H9 (cell line): Measurements from ENCODE around the gene PIK3C2A. TPM values are rescaled to one million over a fixed set of nuclear protein-coding genes. Genes with fewer than 3 reads are reported as not detected.
A peak's percentile ranks its signal among the peaks of the same experiment; 100 is the strongest.

Experiments
- DNase-seq: peaks from one replicate; pipeline ENCODE4 v3.0.0-alpha.2; 2017
- H2AFZ ChIP-seq: one replicate; pipeline ENCODE4 v1.6.1; 2013; ENCODE audit warnings: mild to moderate bottlenecking, low read length, control low read depth, moderate library complexity
- H2AK5ac ChIP-seq: 2 replicates; pipeline ENCODE4 v1.6.1; 2013; ENCODE audit warnings: low read length, control low read depth, mixed read lengths; ENCODE audit not compliant: insufficient read length
- H2BK120ac ChIP-seq: one replicate; pipeline ENCODE4 v1.6.1; 2013; ENCODE audit warnings: low read depth, mild to moderate bottlenecking, low read length, control low read depth, inconsistent platforms; ENCODE audit not compliant: poor library complexity, severe bottlenecking
- H2BK12ac ChIP-seq: 2 replicates; pipeline ENCODE4 v1.6.1; 2013; ENCODE audit warnings: low read length, control low read depth, mixed read lengths, low read depth; ENCODE audit not compliant: insufficient read length
- H2BK15ac ChIP-seq: 2 replicates; pipeline ENCODE4 v1.6.1; 2013; ENCODE audit warnings: low read depth, low read length, control low read depth
- H2BK20ac ChIP-seq: one replicate; pipeline ENCODE4 v1.6.1; 2013; ENCODE audit warnings: low read depth, mild to moderate bottlenecking, low read length, control low read depth, inconsistent platforms; ENCODE audit not compliant: poor library complexity, severe bottlenecking
- H2BK5ac ChIP-seq: 2 replicates; pipeline ENCODE4 v1.6.1; 2013; ENCODE audit warnings: low read length, control low read depth, mixed read lengths; ENCODE audit not compliant: insufficient read length
- H3K14ac ChIP-seq: 2 replicates; pipeline ENCODE4 v1.6.1; 2013; ENCODE audit warnings: low read length, control low read depth; ENCODE audit not compliant: insufficient read depth
- H3K18ac ChIP-seq: 2 replicates; pipeline ENCODE4 v1.6.1; 2013; ENCODE audit warnings: low read depth, mild to moderate bottlenecking, mixed read lengths, low read length, control low read depth; ENCODE audit not compliant: insufficient read length
- H3K23ac ChIP-seq: 2 replicates; pipeline ENCODE4 v1.6.1; 2013; ENCODE audit warnings: low read length, control low read depth, mixed read lengths, low read depth; ENCODE audit not compliant: insufficient read length
- H3K23me2 ChIP-seq: 2 replicates; pipeline ENCODE4 v1.6.1; 2013; ENCODE audit warnings: low read depth, mild to moderate bottlenecking, mixed read lengths, low read length, control low read depth; ENCODE audit not compliant: insufficient read length, poor library complexity, severe bottlenecking
- H3K27ac ChIP-seq: 2 replicates; pipeline ENCODE4 v1.5.1; 2013; ENCODE audit warnings: low read length, control low read depth, mixed read lengths, low read depth; ENCODE audit not compliant: insufficient read length
- H3K27me3 ChIP-seq: 2 replicates; pipeline ENCODE4 v1.6.1; 2013; ENCODE audit warnings: low read length, control low read depth, inconsistent platforms; ENCODE audit not compliant: insufficient read depth
- H3K4ac ChIP-seq: 2 replicates; pipeline ENCODE4 v1.6.1; 2013; ENCODE audit warnings: low read depth, mild to moderate bottlenecking, control low read depth, inconsistent platforms, low read length, moderate library complexity
- H3K4me1 ChIP-seq: 2 replicates; pipeline ENCODE4 v1.6.1; 2013; ENCODE audit warnings: low read length, control low read depth, inconsistent platforms; ENCODE audit not compliant: insufficient read depth
- H3K4me2 ChIP-seq: 2 replicates; pipeline ENCODE4 v1.6.1; 2013; ENCODE audit warnings: low read length, control low read depth, mixed read lengths; ENCODE audit not compliant: insufficient read length, insufficient read depth
- H3K56ac ChIP-seq: 2 replicates; pipeline ENCODE4 v1.6.1; 2013; ENCODE audit warnings: low read depth, mild to moderate bottlenecking, mixed read lengths, low read length, control low read depth; ENCODE audit not compliant: insufficient read length
- H3K79me1 ChIP-seq: 2 replicates; pipeline ENCODE4 v1.6.1; 2013; ENCODE audit warnings: low read depth, mild to moderate bottlenecking, moderate library complexity, low read length, control low read depth, inconsistent platforms; ENCODE audit not compliant: insufficient read depth, poor library complexity, severe bottlenecking
- H3K79me2 ChIP-seq: 2 replicates; pipeline ENCODE4 v1.6.1; 2013; ENCODE audit warnings: low read length, control low read depth, inconsistent platforms; ENCODE audit not compliant: insufficient read depth
- H3K9ac ChIP-seq: 2 replicates; pipeline ENCODE4 v1.6.1; 2013; ENCODE audit warnings: low read length, control low read depth, mixed read lengths; ENCODE audit not compliant: insufficient read length; ENCODE audit errors: extremely low read depth
- H3K9me3 ChIP-seq: one replicate; pipeline ENCODE4 v1.6.1; 2013; ENCODE audit warnings: low read depth, low read length, inconsistent platforms; ENCODE audit not compliant: control insufficient read depth
- H3T11ph ChIP-seq: one replicate; pipeline ENCODE4 v1.6.1; 2013; ENCODE audit warnings: mild to moderate bottlenecking, low read length, control low read depth, inconsistent platforms
- H4K20me1 ChIP-seq: one replicate; pipeline ENCODE4 v1.6.1; 2013; ENCODE audit not compliant: control insufficient read depth, insufficient read length, insufficient read depth
- H4K5ac ChIP-seq: 2 replicates; pipeline ENCODE4 v1.6.1; 2013; ENCODE audit warnings: low read depth, mild to moderate bottlenecking, mixed read lengths, low read length, control low read depth; ENCODE audit not compliant: insufficient read length
- H4K8ac ChIP-seq: replicated peaks from 2 replicates; pipeline ENCODE4 v1.6.1; 2013; ENCODE audit warnings: low read length, control low read depth, mixed read lengths, low read depth; ENCODE audit not compliant: insufficient read length
- H4K91ac ChIP-seq: 2 replicates; pipeline ENCODE4 v1.6.1; 2013; ENCODE audit warnings: low read depth, mild to moderate bottlenecking, moderate library complexity, mixed read lengths, low read length, control low read depth; ENCODE audit not compliant: insufficient read length
- H3K27ac Mint-ChIP-seq, 3 experiments: 2 replicates in 2 of 3; 3 replicates in 1 of 3; pipeline ENCODE4 v1.8.0; 2020 to 2021; ENCODE audit warnings: mixed read lengths in 3 of 3, mild to moderate bottlenecking in 1 of 3, moderate library complexity in 1 of 3
- H3K27me3 Mint-ChIP-seq: 2 replicates; pipeline ENCODE4 v1.8.0; 2021; ENCODE audit warnings: low read depth, mild to moderate bottlenecking, moderate library complexity, mixed read lengths
- H3K36me3 Mint-ChIP-seq, 3 experiments: 2 replicates in 2 of 3; 3 replicates in 1 of 3; pipeline ENCODE4 v1.8.0; 2020 to 2021; ENCODE audit warnings: low read depth in 3 of 3, mixed read lengths in 3 of 3; ENCODE audit not compliant: insufficient read depth in 1 of 3
- H3K4me1 Mint-ChIP-seq, 2 experiments: 2 replicates each; pipeline ENCODE4 v1.8.0; 2020; ENCODE audit warnings: mixed read lengths in 2 of 2
- H3K4me3 Mint-ChIP-seq, 2 experiments: 2 replicates in 1 of 2; 3 replicates in 1 of 2; pipeline ENCODE4 v1.8.0; 2020 to 2021; ENCODE audit warnings: mild to moderate bottlenecking in 2 of 2, mixed read lengths in 2 of 2, moderate library complexity in 1 of 2
- H3K9me3 Mint-ChIP-seq, 2 experiments: 2 replicates in 1 of 2; 3 replicates in 1 of 2; pipeline ENCODE4 v1.8.0; 2020; ENCODE audit warnings: mild to moderate bottlenecking in 2 of 2, mixed read lengths in 2 of 2, moderate library complexity in 1 of 2
- WGBS: extraction: QIAGEN DNeasy Blood & Tissue Kit; methylation state at CpG from one replicate; pipeline ENCODE4 v1.1.7; 2013; ENCODE audit warnings: missing lambda C conversion rate, low lambda C conversion rate, mixed read lengths; ENCODE audit not compliant: insufficient read length; ENCODE audit errors: extremely low coverage; 5-methylcytosine and 5-hydroxymethylcytosine counted together
- total RNA-seq: library from RNA; stranded (reverse); gene quantifications from 2 replicates; pipeline ENCODE4 v1.2.1, GENCODE V29; 2021
- TF ChIP-seq, protein P1 (sequence below): fragments of 200-600 bp; sonication (generic); conservative IDR thresholded peaks from 3 replicates; pipeline ENCODE4 v1.8.0; 2021; ENCODE audit warnings: antibody characterized with exemption, mild to moderate bottlenecking

Gene PIK3C2A
- total RNA-seq, 1 experiment from 2014 or later, result 82.6 TPM

DNA sequence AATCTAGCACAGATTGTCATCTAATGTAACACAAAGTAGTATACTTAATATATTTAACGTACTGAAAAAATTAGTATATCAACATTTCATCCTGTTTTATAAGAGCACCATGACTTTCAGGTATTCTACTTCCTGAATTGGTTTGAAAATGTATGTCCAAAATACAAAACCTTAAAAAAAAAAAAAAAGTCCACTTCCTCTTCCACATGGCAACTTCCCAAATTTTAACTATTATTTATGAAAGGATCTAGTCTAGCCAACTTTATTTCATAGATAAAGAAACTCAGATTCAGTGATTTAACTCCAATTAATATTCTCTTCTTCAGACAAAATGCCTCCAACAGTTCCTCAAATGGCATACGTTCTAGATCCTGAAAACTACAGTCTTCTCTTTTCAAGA is 44.0 kb downstream of the PIK3C2A start:
- Histone ChIP-seq H3K79me1 (peaks cover 12% of the 10 kb centered on the region), H2BK5ac (no peak overlapping the region), H2BK20ac (no peak overlapping the region), H3K14ac (no peak overlapping the region), H2BK120ac (no peak overlapping the region), H4K20me1 (no peaks in the 10 kb centered on the region), H3K27me3 (no peaks in the 10 kb centered on the region), H3K18ac (no peak overlapping the region), H3K4ac (no peak overlapping the region), H2AFZ (no peak overlapping the region), H2AK5ac (no peak overlapping the region), H3K4me1 (no peaks in the 10 kb centered on the region), H4K8ac (no peak overlapping the region), H4K5ac (no peak overlapping the region), H4K91ac (no peak overlapping the region), H3K23me2 (no peaks in the 10 kb centered on the region), H3K4me2 (no peak overlapping the region), H3K9me3 (no peaks in the 10 kb centered on the region), H3K56ac (no peak overlapping the region), H3K23ac (no peak overlapping the region), H3K9ac (no peak overlapping the region), H3K27ac (no peak overlapping the region), H2BK12ac (no peak overlapping the region), H3T11ph (no peak overlapping the region), H2BK15ac (no peak overlapping the region), H3K79me2 (peaks cover 22% of the 10 kb centered on the region; the same call in 1 of the 2 replicates)
- TF ChIP-seq, protein P1, sequence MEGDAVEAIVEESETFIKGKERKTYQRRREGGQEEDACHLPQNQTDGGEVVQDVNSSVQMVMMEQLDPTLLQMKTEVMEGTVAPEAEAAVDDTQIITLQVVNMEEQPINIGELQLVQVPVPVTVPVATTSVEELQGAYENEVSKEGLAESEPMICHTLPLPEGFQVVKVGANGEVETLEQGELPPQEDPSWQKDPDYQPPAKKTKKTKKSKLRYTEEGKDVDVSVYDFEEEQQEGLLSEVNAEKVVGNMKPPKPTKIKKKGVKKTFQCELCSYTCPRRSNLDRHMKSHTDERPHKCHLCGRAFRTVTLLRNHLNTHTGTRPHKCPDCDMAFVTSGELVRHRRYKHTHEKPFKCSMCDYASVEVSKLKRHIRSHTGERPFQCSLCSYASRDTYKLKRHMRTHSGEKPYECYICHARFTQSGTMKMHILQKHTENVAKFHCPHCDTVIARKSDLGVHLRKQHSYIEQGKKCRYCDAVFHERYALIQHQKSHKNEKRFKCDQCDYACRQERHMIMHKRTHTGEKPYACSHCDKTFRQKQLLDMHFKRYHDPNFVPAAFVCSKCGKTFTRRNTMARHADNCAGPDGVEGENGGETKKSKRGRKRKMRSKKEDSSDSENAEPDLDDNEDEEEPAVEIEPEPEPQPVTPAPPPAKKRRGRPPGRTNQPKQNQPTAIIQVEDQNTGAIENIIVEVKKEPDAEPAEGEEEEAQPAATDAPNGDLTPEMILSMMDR, result no peak
- H3K4me1 Mint-ChIP-seq, result peaks cover 0 to 12% of the 10 kb centered on the region in 2 experiments; a peak in 2 of 4 replicates
- no peaks in the 10 kb centered on the region for H3K27me3 Mint-ChIP-seq
- peak overlapping the region in 1 of 3 experiments; percentile 74; a peak in 1 of 7 replicates for H3K27ac Mint-ChIP-seq
- no peak overlapping the region; a peak in 1 of 5 replicates for H3K4me3 Mint-ChIP-seq
- peaks cover 11 to 17% (median 11%) of the 10 kb centered on the region in 3 experiments; a peak in 6 of 7 replicates for H3K36me3 Mint-ChIP-seq
- WGBS, result no CpG with 5 or more reads among the region's 2 CpGs
- H3K9me3 Mint-ChIP-seq, result no peaks in the 10 kb centered on the region
- no peak for DNase-seq
